Activated CD4-positive, alpha-beta T cell treated with anti-CD3 and anti-CD28 coated beads, Interleukin-10, Interleukin-2, amounts not matched to agents 100 ng/mL and 50 ng/mL, durations not matched to agents 16 hours and 8 hours (primary cell): ENCODE results near the gene SYTL1.
"Not testable (repeated sequence)": the region's sequence is repeated elsewhere in the genome, so short reads cannot be mapped to it uniquely, and the experiment has no call there.

ENCODE experiments used
- DNase-seq: peaks from one replicate; pipeline ENCODE4 v3.0.0-alpha.2; 2020

Gene SYTL1

DNA sequence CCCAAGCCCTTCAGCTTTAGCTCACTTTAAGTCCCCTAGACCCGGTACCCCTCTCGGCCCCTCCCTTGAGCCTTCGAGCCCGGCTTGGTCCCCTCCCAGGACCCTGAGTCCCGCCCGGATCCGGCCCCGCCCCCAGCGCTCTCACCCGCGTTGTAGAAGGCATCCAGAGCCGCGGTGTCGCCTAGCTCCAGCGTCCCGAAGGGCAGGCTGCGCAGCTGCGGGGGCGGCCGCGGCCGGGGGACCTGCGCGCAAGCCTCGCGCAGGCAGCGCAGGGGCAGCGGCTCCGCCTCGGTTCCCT is 24.2 kb downstream of the SYTL1 start:
- DNase-seq, result peak; percentile 82

DNA sequence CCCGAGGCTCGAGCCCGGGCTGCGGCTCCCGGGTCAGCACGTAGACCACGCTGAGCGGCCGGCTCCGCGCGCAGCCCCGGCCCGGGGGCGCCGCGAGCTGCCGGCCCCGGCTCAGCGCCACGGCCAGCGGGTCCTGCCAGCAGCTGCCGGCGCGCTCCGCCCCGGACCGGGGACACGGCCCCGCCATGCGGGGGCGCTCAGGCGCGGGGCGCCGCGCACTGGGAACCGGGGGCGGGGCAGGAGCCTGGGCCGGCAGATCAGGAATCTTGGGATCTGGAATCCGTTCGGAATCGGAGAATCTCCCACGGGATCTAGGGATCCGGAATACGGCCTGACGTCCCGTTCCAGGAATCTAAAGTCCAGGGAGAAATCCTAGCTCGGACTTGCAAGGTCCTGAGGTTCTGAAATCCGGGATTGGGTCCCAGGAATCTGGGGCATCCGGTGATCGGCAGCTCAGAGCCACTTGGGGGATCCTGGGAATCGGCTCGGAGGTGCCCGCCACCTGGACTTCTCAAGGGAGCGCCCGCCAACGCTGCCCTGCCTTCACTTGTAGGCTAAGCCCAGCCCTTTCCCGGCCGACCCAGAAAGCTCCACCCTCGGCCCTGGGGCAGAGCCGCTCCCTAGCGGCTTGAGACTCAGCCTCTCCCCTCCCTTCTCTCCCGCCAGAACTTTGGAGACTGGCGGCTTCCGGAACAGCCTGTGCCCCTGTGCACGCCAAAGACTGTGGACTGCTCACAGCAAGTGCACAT is 24.8 kb downstream of the SYTL1 start, which contains the start of gene MAP3K6:
TSS of gene MAP3K6 (minus strand) at position 551 of the 749 bp plus-strand sequence. CDS start at position 187, 364 bp downstream.
- peak; percentile 62 for DNase-seq

- DNase-seq, result no peak
Measured at GRCh38 chr1:27367160-27367650, 25.4 kb downstream of the SYTL1 start.

GRCh38 chr1:27368869-27369582 is 27.2 kb downstream of the SYTL1 start:
- no peak for DNase-seq

GRCh38 chr1:27372022-27372807 is 30.4 kb downstream of the SYTL1 start:
- DNase-seq, result no peak

DNA sequence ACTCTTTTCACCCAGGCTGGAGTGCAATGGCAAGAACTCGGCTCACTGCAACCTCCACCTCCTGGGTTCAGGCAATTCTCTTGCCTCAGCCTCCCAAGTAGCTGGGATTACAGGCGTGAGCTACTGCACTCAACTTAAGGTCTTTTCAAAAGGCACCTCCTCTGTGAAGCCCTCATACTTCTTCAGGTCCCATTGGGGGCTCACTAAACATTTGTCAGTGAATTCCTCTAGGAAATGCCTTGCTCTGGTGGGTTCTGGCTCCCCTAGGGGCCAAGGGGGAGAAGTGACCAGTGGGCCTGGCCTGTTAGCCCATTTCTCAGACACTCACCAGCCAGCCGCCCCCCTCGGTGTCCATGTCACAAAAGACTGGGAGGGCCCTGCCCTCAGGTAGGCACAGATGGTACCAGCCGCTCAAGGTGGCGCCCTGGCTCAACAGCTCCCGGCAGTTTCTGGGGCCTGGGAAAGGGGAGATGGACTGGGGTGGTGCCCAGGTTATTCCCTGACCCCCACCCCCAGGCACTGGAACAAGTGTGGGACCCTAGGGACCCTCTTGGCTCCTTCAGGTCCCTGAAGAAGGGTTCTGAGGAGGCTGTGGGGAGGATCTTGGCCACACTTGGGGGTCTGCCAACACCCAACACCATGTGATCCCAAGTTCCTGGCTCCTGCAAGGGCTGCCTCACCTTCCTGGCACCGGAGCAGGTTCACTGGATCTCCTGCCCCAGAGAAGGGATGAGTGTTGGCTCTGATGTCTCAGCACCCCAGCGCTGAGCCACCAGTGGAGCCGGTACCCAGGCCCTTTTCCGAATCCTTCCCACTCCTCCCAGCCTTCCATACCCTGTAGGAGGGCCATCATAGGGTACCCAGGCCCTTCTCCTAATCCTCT is 31.2 kb downstream of the SYTL1 start:
- DNase-seq, result no peak

GRCh38 chr1:27374362-27375086 is 32.7 kb downstream of the SYTL1 start, which contains the start of gene FCN3:
Gene FCN3, minus strand, starts transcription at chr1:27374824. Its CDS starts 6 bp downstream, at chr1:27374818.
- no peak for DNase-seq

DNA sequence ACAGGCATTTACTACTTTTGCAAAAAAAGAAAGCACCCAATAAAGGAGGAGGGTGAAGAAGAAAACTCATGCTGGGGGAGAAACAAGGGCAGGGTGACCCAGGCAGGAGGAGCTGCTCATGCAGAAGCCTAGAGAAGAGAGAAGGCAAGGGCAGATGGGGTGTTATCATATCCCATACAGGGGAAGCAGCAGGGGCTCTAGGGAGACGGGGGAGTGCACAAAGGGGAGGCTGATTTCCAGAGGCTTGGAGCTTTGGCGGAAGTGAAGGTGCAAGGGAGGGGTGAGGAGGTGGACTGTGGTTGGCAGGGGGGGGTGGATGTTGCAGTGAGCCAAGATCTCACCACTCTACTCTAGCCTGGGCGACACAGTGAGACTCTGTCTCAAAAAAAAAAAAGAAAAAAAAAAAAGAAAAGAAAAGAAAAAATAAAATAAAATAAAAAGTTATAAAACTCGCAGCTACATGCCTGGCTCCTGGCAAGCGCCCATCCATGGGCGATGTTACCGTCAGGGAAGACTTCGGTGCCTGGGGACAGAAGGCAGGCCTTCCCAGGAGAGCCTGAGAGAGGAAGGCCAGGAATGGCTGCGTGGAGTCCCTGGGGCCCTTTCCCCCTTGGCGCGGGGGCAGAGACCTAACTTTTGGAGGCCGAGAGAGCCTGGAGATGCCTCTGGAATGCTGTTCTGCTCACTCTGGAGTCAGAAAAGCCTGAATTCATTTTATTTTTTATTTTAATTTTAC is 36.1 kb downstream of the SYTL1 start:
- DNase-seq, result no peak

DNA sequence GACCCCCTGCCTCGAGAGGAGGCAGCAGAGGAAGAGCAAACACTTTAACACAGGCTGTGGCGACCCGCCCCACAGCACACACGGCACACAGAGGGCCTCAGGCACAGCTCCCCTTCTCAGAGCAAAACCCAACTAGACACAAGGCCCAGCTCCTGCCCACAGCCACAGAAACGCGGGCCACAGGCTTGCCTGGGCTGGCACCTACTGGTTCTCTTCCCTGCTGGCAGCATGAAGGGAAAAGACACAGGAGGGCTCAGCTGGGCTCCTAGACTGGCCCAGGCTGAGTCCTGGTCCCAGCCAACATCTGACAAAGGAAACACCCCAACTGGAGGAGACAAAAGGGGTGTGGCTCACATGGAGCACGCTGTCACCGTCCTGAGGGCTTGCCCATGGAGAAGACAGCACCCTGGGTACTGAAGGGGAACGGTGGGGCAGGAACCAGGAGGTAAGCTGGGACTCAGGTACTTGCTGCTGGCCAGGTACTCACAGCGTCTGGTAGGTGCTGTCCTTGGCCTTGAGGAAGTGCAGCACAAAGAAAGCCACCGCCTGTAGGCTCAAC is 37.8 kb downstream of the SYTL1 start:
- DNase-seq, result no peak

- no peak for DNase-seq
Measured at GRCh38 chr1:27380224-27380623, 38.4 kb downstream of the SYTL1 start.

DNA sequence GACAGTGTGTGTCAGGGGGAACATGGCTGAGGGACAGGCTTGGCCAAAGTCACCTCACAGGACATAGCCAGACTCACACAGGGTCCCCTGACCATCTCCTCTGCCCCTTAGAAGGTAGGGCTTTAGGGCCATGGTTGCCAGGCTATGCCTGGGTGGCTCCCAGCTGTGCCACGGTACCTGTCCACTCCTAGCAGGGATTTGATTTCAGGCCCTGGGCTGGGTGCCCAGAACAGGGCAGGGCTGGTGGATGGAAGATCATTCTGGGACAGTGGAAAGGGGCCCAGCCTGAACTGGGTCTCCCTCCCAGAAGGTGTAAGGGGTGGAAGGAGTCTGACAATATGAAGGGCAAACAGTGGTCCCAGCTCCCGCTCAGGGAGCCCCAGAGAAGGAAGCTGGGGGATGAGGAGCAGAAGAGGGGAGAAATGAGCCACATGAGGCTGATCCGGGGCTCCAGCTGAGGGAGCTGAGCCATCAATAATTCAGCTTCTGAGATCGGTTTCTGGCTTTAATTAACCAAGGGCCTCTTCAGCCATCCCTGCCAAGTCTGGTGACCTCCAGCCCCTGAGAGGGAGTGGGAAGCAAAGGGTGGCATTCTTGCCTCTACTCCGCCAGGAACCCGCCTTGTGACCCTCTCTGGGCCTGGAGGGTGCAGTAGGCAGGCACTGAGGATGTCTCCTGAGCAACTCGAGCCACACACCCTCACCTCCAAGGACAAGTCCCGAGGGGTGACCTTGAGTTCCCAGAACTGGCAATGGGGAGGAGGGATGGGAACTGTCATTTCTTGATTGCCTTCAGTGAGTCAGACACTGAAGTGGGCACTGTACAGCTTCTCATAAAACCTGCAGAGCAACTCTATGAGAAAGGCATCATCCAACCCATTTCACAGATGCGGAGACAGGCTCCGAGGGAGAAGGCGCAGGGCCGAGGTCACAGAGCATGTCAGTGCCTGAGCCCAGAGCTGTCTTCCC is 39.2 kb downstream of the SYTL1 start:
- DNase-seq, result no peak

GRCh38 chr1:27381969-27382762 is 40.3 kb downstream of the SYTL1 start:
- no peak for DNase-seq

- peak; percentile 45 for DNase-seq
Measured at GRCh38 chr1:27383039-27383605, 41.3 kb downstream of the SYTL1 start, which contains the start of gene CD164L2. Gene CD164L2, minus strand, starts transcription at chr1:27383333. Its CDS starts 94 bp downstream, at chr1:27383239.

DNA sequence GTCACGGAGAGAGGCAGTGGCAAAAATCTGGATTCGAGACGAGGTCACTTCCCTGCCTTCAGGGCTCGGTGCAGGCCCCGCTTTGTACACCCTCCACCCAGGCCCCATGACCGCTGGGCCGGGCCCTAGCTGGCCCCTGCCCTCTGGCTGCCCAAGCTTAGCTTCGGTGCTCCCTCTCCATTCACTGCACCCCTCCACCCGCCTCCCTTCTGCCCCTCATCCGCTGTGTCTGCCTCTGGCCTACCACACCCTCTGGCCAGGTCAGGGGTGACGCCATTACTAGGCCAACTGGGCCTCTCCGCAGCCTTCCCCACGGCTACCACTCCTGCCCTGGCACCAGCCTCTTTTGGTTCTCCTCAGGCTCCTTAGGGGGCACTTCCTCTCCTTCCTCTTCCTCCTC is 41.8 kb downstream of the SYTL1 start:
- no peak for DNase-seq

DNA sequence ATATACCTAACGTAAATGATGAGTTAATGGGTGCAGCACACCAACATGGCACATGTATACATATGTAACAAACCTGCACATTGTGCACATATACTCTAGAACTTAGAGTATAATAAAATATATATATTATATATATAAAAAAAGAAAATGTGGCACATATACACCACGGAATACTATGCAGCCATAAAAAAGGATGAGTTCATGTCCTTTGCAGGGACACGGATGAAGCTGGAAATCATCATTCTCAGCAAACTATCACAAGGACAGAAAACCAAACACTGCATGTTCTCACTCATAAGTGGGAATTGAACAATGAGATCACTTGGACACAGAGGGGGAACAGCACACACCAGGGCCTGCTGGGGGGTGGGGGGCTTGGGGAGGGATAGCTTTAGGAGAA is 43.0 kb downstream of the SYTL1 start:
- not testable (repeated sequence) for DNase-seq

- peak; percentile 73 for DNase-seq
Measured at GRCh38 chr1:27388337-27389005, 46.6 kb downstream of the SYTL1 start.

- peak; percentile 34 for DNase-seq
Measured at GRCh38 chr1:27391511-27392095, 49.8 kb downstream of the SYTL1 start.
